Mucosa of rectum (tissue), 2 donors: ENCODE results near the gene EPB42.

ENCODE experiments used
- H3K27ac ChIP-seq, 2 donors: one replicate each; pipeline ENCODE4 v1.7.0; 2013; ENCODE audit warnings: inconsistent platforms in 2 of 2, low read depth in 2 of 2, low read length in 2 of 2
- H3K27me3 ChIP-seq, 2 donors: one replicate each; pipeline ENCODE4 v1.7.0; 2013; ENCODE audit warnings: low read length in 2 of 2; ENCODE audit not compliant: control insufficient read depth in 2 of 2, insufficient read depth in 2 of 2
- H3K36me3 ChIP-seq, 2 donors: one replicate each; pipeline ENCODE4 v1.7.0; 2013; ENCODE audit warnings: low read length in 2 of 2; ENCODE audit not compliant: control insufficient read depth in 2 of 2, insufficient read depth in 2 of 2
- H3K4me1 ChIP-seq, 2 donors: one replicate each; pipeline ENCODE4 v1.7.0; 2013; ENCODE audit warnings: low read length in 2 of 2, mild to moderate bottlenecking in 1 of 2; ENCODE audit not compliant: control insufficient read depth in 2 of 2, insufficient read depth in 2 of 2
- H3K4me3 ChIP-seq, 2 donors: one replicate each; pipeline ENCODE4 v1.7.0; 2013; ENCODE audit warnings: low read length in 2 of 2
- H3K9ac ChIP-seq, 2 donors: one replicate each; pipeline ENCODE4 v1.7.0; 2013; ENCODE audit warnings: low read length in 2 of 2, low read depth in 1 of 2, mild to moderate bottlenecking in 1 of 2
- H3K9me3 ChIP-seq, 2 donors: one replicate each; pipeline ENCODE4 v1.7.0; 2013; ENCODE audit warnings: low read length in 2 of 2; ENCODE audit not compliant: control insufficient read depth in 2 of 2
- donor health status: healthy.
- donor health status: Normal muscosa, but diverticular disease.

EPB42 gene

DNA sequence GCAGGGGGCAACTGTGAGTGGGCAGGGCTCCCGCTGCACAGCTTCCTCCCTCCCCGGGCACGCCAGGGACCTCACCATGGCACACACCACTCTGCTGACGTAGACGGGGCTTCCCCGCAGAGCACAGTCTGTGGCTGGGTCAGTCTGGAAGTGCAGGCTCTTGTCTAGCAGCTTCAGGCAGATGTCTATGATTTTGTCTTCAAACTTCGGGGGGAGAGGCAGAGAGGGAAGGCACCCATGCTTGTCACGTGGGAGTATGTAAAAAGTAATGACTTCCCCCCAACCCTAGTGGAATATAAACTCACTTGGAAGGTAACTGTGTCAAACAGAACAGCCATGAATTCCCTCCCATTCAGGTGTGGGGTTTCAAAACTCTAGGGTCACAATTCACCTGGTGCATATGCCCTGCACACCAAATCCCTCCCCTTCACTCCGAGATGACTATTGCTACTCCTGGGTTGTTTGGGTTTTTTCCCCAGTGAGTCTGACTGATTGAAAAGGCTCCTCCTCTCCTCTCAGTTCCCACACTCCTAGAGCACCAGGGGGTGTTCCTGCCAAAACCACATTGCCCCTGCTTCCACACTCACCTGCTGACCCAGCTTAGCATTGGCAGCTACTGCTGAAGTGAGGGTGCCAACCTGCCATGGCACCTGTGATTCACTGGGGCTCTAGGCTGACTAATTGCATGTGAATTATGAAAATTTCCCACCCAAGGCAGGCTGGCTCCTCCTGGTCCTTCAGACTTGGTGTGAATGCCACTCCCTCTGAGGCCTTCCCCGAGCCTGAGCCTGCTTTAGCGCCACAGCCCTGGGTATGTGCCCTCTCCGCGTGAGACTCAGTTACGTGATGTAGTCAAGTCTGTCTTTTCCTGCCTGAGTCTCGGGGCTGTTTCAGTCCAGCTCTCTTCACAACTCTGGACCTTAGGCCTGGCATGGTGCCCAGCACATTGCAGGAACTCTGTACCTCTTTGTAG, 32.9 kb upstream of the EPB42 start:
- H3K9me3 ChIP-seq: no peaks in the 10 kb centered on the region
- H3K27me3 ChIP-seq: peaks cover 0 to 2% of the 10 kb centered on the region in 2 donors
- H3K9ac ChIP-seq: no peak overlapping the region
- no peak overlapping the region for H3K4me3 ChIP-seq
- no peaks in the 10 kb centered on the region for H3K36me3 ChIP-seq
- no peak overlapping the region for H3K27ac ChIP-seq
- no peaks in the 10 kb centered on the region for H3K4me1 ChIP-seq

- Histone ChIP-seq H3K9ac (no peak overlapping the region), H3K4me3 (no peak overlapping the region), H3K27me3 (peaks cover 0 to 2% of the 10 kb centered on the region in 2 donors), H3K9me3 (no peaks in the 10 kb centered on the region), H3K27ac (no peak overlapping the region), H3K36me3 (no peaks in the 10 kb centered on the region), H3K4me1 (no peaks in the 10 kb centered on the region)
Observed at GRCh38 chr15:43251871-43252250, 31.0 kb upstream of the EPB42 start.

DNA sequence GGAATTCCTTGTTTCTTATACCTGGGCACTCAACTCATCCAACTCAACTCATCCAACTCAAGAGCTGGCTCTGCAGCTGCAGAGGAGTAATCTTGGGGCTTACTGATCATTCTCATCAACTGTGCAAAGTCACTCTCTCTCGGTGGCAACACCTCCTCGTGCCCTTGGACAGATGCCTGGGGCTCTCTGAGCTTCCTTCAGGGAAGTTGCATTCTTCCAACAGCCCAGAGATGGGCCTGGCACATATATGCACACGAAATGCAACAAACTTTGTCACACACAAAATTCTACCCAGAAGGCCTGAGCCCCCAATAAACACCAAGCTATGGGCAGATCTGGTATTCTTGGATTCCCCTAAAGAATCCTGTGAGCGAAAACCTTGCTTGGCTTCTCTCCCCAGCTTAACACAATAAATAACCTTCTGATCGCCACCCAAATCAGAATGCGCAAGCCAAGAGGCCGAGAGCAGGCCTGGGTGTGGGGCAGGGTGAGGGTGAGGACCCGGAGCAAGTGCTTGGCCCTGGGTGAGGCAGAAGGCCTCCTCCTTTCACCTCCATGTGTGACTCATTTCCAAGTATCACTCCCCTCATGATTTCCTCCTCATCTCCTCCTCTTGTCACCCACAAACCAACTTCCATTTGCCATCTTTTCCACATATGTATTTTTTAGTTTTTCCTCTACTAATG, 30.5 kb upstream of the EPB42 start:
- Histone ChIP-seq H3K27me3 (peaks cover 0 to 2% of the 10 kb centered on the region in 2 donors), H3K36me3 (no peaks in the 10 kb centered on the region)

DNA sequence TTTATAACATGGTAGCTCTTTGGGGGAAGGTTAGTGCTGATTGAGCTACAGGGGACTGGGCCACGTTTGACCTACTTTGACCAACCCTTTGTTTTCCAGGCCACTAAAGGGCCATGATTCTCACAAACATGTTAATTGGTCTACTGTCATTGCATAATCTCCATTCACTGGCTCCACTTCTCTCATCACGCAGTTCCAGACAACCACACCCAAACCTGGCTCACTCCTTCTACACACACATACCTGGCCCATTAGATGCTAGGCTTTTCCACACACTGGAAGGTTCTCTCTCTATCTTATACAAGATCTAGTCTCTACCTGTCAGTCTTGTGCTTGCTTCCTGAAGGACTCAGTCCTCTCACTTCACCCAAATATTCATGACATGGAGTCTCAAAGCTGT, 30.0 kb upstream of the EPB42 start:
- H3K27me3 ChIP-seq: no peaks in the 10 kb centered on the region
- H3K4me1 ChIP-seq: no peaks in the 10 kb centered on the region
- H3K9me3 ChIP-seq: no peaks in the 10 kb centered on the region
- no peak overlapping the region for H3K4me3 ChIP-seq
- no peak overlapping the region for H3K27ac ChIP-seq
- no peak overlapping the region for H3K9ac ChIP-seq
- H3K36me3 ChIP-seq: no peaks in the 10 kb centered on the region

More for the DNA sequence above, 30.5 kb upstream of the EPB42 start:
- H3K27ac ChIP-seq: no peak overlapping the region
- H3K4me1 ChIP-seq: no peaks in the 10 kb centered on the region
- no peak overlapping the region for H3K9ac ChIP-seq
- H3K4me3 ChIP-seq: no peak overlapping the region
- no peaks in the 10 kb centered on the region for H3K9me3 ChIP-seq

DNA sequence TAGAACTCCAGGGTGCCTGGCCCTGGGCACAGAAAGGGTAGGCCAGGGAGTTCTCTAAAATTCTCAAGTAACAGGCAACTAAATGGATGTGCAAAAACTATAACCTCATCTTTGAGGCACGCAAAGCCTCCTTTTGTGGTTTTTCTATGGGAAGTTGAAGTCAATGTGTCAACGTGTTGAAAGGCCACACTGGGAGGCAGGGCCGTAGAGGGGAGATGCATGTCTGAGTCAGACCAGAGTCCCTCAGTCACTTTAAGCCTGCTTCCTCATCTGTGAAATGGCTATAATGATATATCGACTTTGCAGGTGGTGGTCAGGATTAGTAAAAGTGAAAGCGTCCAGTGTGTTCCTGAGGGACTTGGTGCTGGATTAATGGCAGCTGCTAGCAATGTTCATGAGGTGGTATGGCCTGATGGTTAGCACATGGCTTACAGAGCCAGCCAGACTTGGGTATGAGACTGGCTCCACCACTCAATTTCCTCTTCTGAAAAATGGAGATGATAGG, 28.9 kb upstream of the EPB42 start:
- Histone ChIP-seq H3K36me3 (no peaks in the 10 kb centered on the region), H3K4me3 (no peak overlapping the region), H3K4me1 (no peaks in the 10 kb centered on the region), H3K27me3 (no peaks in the 10 kb centered on the region), H3K27ac (no peak overlapping the region), H3K9me3 (no peaks in the 10 kb centered on the region), H3K9ac (no peak overlapping the region)

DNA sequence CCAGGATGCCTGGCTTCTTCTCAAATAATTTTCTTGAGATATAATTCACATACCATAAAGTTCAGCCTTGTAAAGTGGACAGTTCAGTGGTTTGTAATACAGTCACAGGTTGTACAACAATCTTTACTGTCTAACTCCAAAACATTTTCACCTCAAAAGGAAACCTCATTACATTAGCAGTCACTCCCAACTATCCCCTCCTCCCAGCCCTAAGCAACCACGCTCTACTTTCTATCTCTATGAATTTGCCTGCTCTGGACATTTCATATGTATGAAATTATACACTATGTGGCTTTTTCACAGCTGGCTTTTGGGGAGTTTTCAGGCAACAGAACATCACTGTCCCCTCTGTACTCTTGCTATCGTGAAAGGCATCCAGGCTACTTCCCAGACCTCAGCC, 28.4 kb upstream of the EPB42 start:
- Histone ChIP-seq H3K9me3 (no peaks in the 10 kb centered on the region), H3K36me3 (no peaks in the 10 kb centered on the region), H3K27me3 (no peaks in the 10 kb centered on the region), H3K4me1 (no peaks in the 10 kb centered on the region), H3K9ac (no peak overlapping the region), H3K4me3 (no peak overlapping the region), H3K27ac (no peak overlapping the region)

GRCh38 chr15:43246261-43246774, 25.5 kb upstream of the EPB42 start:
- Histone ChIP-seq H3K4me1 (no peaks in the 10 kb centered on the region), H3K36me3 (no peaks in the 10 kb centered on the region), H3K27me3 (no peaks in the 10 kb centered on the region), H3K27ac (no peak overlapping the region), H3K9ac (no peak overlapping the region), H3K9me3 (no peaks in the 10 kb centered on the region), H3K4me3 (no peak overlapping the region)

- Histone ChIP-seq H3K9ac (no peak overlapping the region), H3K9me3 (no peaks in the 10 kb centered on the region), H3K27ac (no peak overlapping the region), H3K36me3 (no peaks in the 10 kb centered on the region), H3K27me3 (no peaks in the 10 kb centered on the region), H3K4me3 (no peak overlapping the region), H3K4me1 (no peaks in the 10 kb centered on the region)
Observed at GRCh38 chr15:43244092-43244491, 23.3 kb upstream of the EPB42 start.

- Histone ChIP-seq H3K36me3 (no peaks in the 10 kb centered on the region), H3K4me1 (no peaks in the 10 kb centered on the region)
Observed at GRCh38 chr15:43243020-43243645, 22.3 kb upstream of the EPB42 start.

DNA sequence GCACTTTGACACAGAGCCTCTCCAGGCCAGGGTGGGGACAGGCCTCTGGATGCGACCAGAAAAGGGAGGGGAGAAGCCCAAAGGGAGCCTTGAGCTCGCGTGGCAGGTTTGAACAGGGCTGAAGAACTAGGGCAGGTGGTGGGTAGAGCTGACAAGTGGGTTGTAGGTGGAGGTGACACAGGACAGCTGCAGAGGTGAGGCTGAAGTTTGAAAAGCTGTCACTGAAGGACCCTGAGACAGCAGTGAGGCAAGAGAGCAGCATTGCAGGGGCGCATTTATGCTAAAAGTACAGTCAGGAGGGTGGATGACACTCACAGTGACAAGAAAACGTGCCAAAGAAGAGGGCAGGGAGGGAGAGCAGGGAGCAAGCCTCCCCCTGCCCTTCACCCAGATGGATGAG, 21.8 kb upstream of the EPB42 start:
- Histone ChIP-seq H3K4me3 (no peak overlapping the region), H3K9me3 (no peaks in the 10 kb centered on the region), H3K36me3 (no peaks in the 10 kb centered on the region), H3K27me3 (no peaks in the 10 kb centered on the region), H3K27ac (no peak overlapping the region), H3K9ac (no peak overlapping the region), H3K4me1 (no peaks in the 10 kb centered on the region)

More at GRCh38 chr15:43243020-43243645, 22.3 kb upstream of the EPB42 start:
- Histone ChIP-seq H3K9ac (no peak overlapping the region), H3K27ac (no peak overlapping the region), H3K9me3 (no peaks in the 10 kb centered on the region), H3K27me3 (no peaks in the 10 kb centered on the region), H3K4me3 (no peak overlapping the region)
